GM21423 (cell line): ENCODE measurements around the gene AGGF1.
"Not testable (repeated sequence)": the region's sequence is repeated elsewhere in the genome, so short reads cannot be mapped to it uniquely, and the experiment has no call there.

Source experiments
- ATAC-seq: cut with Tn5 transposase; IDR thresholded peaks from one replicate; pipeline ENCODE4 v1.9.1; 2021; ENCODE audit warnings: mild to moderate bottlenecking, moderate library complexity; ENCODE audit not compliant: unreplicated experiment

AGGF1 gene

GRCh38 chr5:77022511-77023417 lies 7.4 kb upstream of the AGGF1 start:
- no peak for ATAC-seq

GRCh38 chr5:77024490-77024889 lies 5.7 kb upstream of the AGGF1 start:
- ATAC-seq = no peak

- no peak for ATAC-seq
Measured at GRCh38 chr5:77028631-77029375, 1.4 kb upstream of the AGGF1 start.

GRCh38 chr5:77029376-77029885 lies 773 bp upstream of the AGGF1 start:
- ATAC-seq = no peak

GRCh38 chr5:77031891-77032290 lies 1.7 kb downstream of the AGGF1 start:
- ATAC-seq = no peak

GRCh38 chr5:77032635-77033034 lies 2.4 kb downstream of the AGGF1 start:
- no peak for ATAC-seq

GRCh38 chr5:77033338-77033737 lies 3.1 kb downstream of the AGGF1 start:
- no peak for ATAC-seq

GRCh38 chr5:77035950-77036349 lies 5.7 kb downstream of the AGGF1 start:
- no peak for ATAC-seq

GRCh38 chr5:77046416-77047073 lies 16.3 kb downstream of the AGGF1 start:
- no peak for ATAC-seq

GRCh38 chr5:77064040-77064439 lies 33.8 kb downstream of the AGGF1 start:
- no peak for ATAC-seq

- ATAC-seq = no peak
Measured at GRCh38 chr5:77065256-77065655, 35.1 kb downstream of the AGGF1 start.

- ATAC-seq = peak; percentile 17
Measured at GRCh38 chr5:77066184-77066583, 36.0 kb downstream of the AGGF1 start.

- peak; percentile 78 for ATAC-seq
Measured at GRCh38 chr5:77066823-77067442, 36.7 kb downstream of the AGGF1 start.

GRCh38 chr5:77073667-77074066 lies 43.5 kb downstream of the AGGF1 start:
- ATAC-seq = no peak

- ATAC-seq = no peak
Measured at GRCh38 chr5:77074745-77075144, 44.5 kb downstream of the AGGF1 start.

- peak; percentile 89 for ATAC-seq
Measured at GRCh38 chr5:77076961-77077828, 47.0 kb downstream of the AGGF1 start.

- no peak for ATAC-seq
Measured at GRCh38 chr5:77077829-77078176, 47.6 kb downstream of the AGGF1 start.

- ATAC-seq = not testable (repeated sequence)
Measured at GRCh38 chr5:77080479-77080878, 50.3 kb downstream of the AGGF1 start.

GRCh38 chr5:77080905-77081304 lies 50.7 kb downstream of the AGGF1 start:
- ATAC-seq = no peak

GRCh38 chr5:77082280-77082679 lies 52.1 kb downstream of the AGGF1 start:
- no peak for ATAC-seq
